ENCODE results near the gene CDH6. TPM values are rescaled to one million over a fixed set of nuclear protein-coding genes. Genes with fewer than 3 reads are reported as not detected.

Gene CDH6
- total RNA-seq, 1 donor from 2014 or later: 6.5 TPM

DNA sequence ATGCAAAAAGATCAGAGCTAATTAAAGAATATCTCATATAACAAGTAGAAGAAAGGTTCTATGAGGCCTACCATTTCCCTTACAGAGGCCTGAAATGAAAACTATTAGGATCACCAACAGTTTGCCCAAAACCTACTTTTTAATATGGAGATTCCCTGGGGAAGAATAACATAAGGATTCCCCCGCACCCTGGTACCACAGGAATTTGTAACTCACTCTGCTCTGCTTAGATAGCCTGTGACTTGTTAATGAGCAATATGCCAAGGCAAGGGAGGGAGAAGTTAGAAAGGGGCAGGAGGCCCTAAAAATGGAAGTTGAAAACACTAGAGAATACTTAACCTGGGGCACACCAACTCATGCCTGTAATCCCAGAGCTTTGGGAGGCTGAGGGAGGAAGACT is 107.0 kb downstream of the CDH6 start:
- no peak overlapping the region for H3K4me3 ChIP-seq
- H3K27me3 ChIP-seq: no peaks in the 10 kb centered on the region
- H3K9me3 ChIP-seq: no peaks in the 10 kb centered on the region
- intact Hi-C loops (cut with DNase I): no loop called here
- TF ChIP-seq, protein P1, sequence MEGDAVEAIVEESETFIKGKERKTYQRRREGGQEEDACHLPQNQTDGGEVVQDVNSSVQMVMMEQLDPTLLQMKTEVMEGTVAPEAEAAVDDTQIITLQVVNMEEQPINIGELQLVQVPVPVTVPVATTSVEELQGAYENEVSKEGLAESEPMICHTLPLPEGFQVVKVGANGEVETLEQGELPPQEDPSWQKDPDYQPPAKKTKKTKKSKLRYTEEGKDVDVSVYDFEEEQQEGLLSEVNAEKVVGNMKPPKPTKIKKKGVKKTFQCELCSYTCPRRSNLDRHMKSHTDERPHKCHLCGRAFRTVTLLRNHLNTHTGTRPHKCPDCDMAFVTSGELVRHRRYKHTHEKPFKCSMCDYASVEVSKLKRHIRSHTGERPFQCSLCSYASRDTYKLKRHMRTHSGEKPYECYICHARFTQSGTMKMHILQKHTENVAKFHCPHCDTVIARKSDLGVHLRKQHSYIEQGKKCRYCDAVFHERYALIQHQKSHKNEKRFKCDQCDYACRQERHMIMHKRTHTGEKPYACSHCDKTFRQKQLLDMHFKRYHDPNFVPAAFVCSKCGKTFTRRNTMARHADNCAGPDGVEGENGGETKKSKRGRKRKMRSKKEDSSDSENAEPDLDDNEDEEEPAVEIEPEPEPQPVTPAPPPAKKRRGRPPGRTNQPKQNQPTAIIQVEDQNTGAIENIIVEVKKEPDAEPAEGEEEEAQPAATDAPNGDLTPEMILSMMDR (IDR thresholded peaks at IDR 0.05): no peak
- H3K4me1 ChIP-seq: no peaks in the 10 kb centered on the region
- H3K27ac ChIP-seq: no peak overlapping the region
- peaks cover 0 to 3% of the 10 kb centered on the region in 2 donors for H3K36me3 ChIP-seq
- no peak for DNase-seq (ENCODE audit: low spot score in 2 of 2)

GRCh38 chr5:31301833-31302232 is 108.3 kb downstream of the CDH6 start:
- H3K27me3 ChIP-seq: no peaks in the 10 kb centered on the region
- peaks cover 0 to 3% of the 10 kb centered on the region in 2 donors for H3K36me3 ChIP-seq
- no peak overlapping the region for H3K27ac ChIP-seq
- no peaks in the 10 kb centered on the region for H3K4me1 ChIP-seq
- no peak overlapping the region for H3K4me3 ChIP-seq
- intact Hi-C loops (cut with DNase I): no loop called here
- TF ChIP-seq, protein P1 (IDR thresholded peaks at IDR 0.05): no peak
- DNase-seq (ENCODE audit: low spot score in 2 of 2): no peak
- H3K9me3 ChIP-seq: no peaks in the 10 kb centered on the region

DNA sequence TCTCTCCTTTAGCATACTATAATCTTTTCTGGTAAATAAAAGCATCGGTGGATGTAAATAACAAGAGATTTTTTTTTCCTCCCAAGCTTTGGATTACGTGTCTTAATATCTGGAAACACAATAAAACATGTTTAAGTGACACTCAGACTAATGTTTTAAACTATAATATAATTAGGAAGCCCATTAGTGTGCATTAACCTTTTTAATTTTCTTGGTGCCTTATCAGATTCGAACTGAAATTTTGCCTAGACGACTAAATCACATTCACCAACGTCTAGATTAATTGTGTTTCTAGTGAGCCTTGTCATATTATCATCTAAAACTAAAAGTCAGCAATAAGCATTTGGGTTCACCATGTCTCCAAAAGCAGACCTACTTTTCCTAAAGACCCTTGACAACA is 110.2 kb downstream of the CDH6 start:
- Histone ChIP-seq H3K27ac (no peak overlapping the region), H3K36me3 (peaks cover 0 to 3% of the 10 kb centered on the region in 2 donors), H3K27me3 (no peaks in the 10 kb centered on the region), H3K9me3 (no peaks in the 10 kb centered on the region), H3K4me3 (no peak overlapping the region), H3K4me1 (no peaks in the 10 kb centered on the region)
- TF ChIP-seq, protein P1 (IDR thresholded peaks at IDR 0.05): no peak
- intact Hi-C loops (cut with DNase I): no loop called here
- no peak for DNase-seq (ENCODE audit: low spot score in 2 of 2)

DNA sequence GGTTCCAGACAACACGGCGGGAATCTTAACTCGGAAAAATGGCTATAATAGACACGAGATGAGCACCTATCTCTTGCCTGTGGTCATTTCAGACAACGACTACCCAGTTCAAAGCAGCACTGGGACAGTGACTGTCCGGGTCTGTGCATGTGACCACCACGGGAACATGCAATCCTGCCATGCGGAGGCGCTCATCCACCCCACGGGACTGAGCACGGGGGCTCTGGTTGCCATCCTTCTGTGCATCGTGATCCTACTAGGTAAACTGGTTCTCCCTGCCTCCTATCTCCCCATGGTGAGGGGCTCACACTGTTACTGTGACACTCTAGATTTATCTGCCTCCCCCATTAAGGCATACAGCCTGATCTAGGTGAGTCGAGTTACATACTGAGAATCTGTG is 124.2 kb downstream of the CDH6 start:
- Histone ChIP-seq H3K27me3 (no peaks in the 10 kb centered on the region), H3K9me3 (no peaks in the 10 kb centered on the region), H3K36me3 (no peaks in the 10 kb centered on the region), H3K27ac (no peak overlapping the region), H3K4me1 (no peaks in the 10 kb centered on the region), H3K4me3 (no peak overlapping the region)
- no peak for DNase-seq (ENCODE audit: low spot score in 2 of 2)
- intact Hi-C loops (cut with DNase I): no loop called here
- TF ChIP-seq, protein P1 (IDR thresholded peaks at IDR 0.05): no peak

GRCh38 chr5:31319335-31319734 is 125.8 kb downstream of the CDH6 start:
- Histone ChIP-seq H3K4me1 (no peaks in the 10 kb centered on the region), H3K36me3 (no peaks in the 10 kb centered on the region), H3K4me3 (no peak overlapping the region), H3K27ac (no peak overlapping the region), H3K27me3 (no peaks in the 10 kb centered on the region), H3K9me3 (no peaks in the 10 kb centered on the region)
- TF ChIP-seq, protein P1 (IDR thresholded peaks at IDR 0.05): no peak
- no peak for DNase-seq (ENCODE audit: low spot score in 2 of 2)
- intact Hi-C loops (cut with DNase I): no loop called here

DNA sequence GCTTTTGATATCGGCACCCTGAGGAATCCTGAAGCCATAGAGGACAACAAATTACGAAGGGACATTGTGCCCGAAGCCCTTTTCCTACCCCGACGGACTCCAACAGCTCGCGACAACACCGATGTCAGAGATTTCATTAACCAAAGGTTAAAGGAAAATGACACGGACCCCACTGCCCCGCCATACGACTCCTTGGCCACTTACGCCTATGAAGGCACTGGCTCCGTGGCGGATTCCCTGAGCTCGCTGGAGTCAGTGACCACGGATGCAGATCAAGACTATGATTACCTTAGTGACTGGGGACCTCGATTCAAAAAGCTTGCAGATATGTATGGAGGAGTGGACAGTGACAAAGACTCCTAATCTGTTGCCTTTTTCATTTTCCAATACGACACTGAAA is 129.5 kb downstream of the CDH6 start:
- Histone ChIP-seq H3K9me3 (no peaks in the 10 kb centered on the region), H3K4me1 (no peaks in the 10 kb centered on the region), H3K4me3 (no peak overlapping the region), H3K27me3 (no peaks in the 10 kb centered on the region), H3K27ac (no peak overlapping the region), H3K36me3 (no peaks in the 10 kb centered on the region)
- no peak for DNase-seq (ENCODE audit: low spot score in 2 of 2)
- TF ChIP-seq, protein P1 (IDR thresholded peaks at IDR 0.05): no peak
- intact Hi-C loops (cut with DNase I): no loop called here
